Motor neuron (in vitro differentiated cells): ENCODE measurements around the gene ZNF579. TPM values are rescaled to one million over a fixed set of nuclear protein-coding genes. Genes with fewer than 3 reads are reported as not detected.

ENCODE experiments used
- ATAC-seq, 8 experiments: fragments of 200-7000 bp; cut with Tn5 transposase; replicated peaks in 6 of 8; 2 replicates each; pipeline ENCODE4 v1.8.0; 2021; ENCODE audit warnings: mild to moderate bottlenecking in 8 of 8, moderate library complexity in 8 of 8
- H3K27ac ChIP-seq, 2 donors: fragments of 250-450 bp; sonication (Bioruptor Pico); 2 replicates each; pipeline ENCODE4 v1.9.0; 2021; ENCODE audit warnings: antibody characterized with exemption in 2 of 2, mild to moderate bottlenecking in 2 of 2, moderate library complexity in 1 of 2
- H3K4me1 ChIP-seq, 2 donors: fragments of 250-450 bp; sonication (Bioruptor Pico); replicated peaks in 1 of 2; 2 replicates each; pipeline ENCODE4 v1.6.1; 2021; ENCODE audit warnings: antibody characterized with exemption in 2 of 2, mild to moderate bottlenecking in 2 of 2, moderate library complexity in 1 of 2
- H3K4me3 ChIP-seq, 5 donors: fragments of 250-450 bp; sonication (Bioruptor Pico); 2 replicates each; pipeline ENCODE4 v1.9.0; 2021; ENCODE audit warnings: antibody characterized with exemption in 5 of 5, mild to moderate bottlenecking in 5 of 5, moderate library complexity in 4 of 5
- WGBS, 10 experiments: fragments of 450-650 bp; shearing (Covaris generic); methylation state at CpG; one replicate each; pipeline ENCODE4 v1.0.0; 2022; 5-methylcytosine and 5-hydroxymethylcytosine counted together
- in situ Hi-C, 9 experiments: fragments of 400-800 bp; cut with MboI; loops; one replicate each; pipeline ENCODE4 v1.15.0; 2021; ENCODE audit warnings: low sequenced_read_pairs in 9 of 9, low pct_unique_long_range_greater_than_20kb in 2 of 9; ENCODE audit not compliant: unreplicated experiment in 9 of 9
- total RNA-seq, 8 experiments: library from RNA; unstranded; fragments of 300-600 nt; gene quantifications; 2 replicates each; pipeline versions ENCODE4 v1.2.3 to v1.2.4, GENCODE V29; 2022

Gene ZNF579
- total RNA-seq, 8 experiments from 2014 or later: 3.4 to 9.4 (median 5.0) TPM

DNA sequence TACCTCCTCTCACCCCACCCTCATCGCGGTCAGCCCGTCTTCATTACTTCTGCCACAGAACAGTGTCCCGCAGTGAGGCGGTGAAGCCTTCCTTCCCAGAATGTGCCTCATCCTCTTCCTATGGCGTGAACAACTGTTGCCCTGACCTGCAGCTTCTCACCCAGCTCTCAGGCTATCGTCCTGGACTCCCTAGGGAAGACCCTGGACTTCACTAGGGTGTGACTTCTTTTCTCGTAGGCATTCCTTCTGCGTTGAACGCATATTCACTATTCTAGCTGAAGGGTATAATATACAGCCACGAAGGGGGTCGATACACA lies 25.8 kb upstream of the ZNF579 start:
- in situ Hi-C loops: loop anchor here in 1 of 9 experiments (10.0 kb wide), 1 partner anchor 92 kb away; no protein-coding TSS in a partner anchor
- WGBS, 10 experiments: 7 to 20% (median 17%) methylated on average over 1 to 11 of the region's 12 CpGs; no CpG with 5 or more reads in 5 of the 10 experiments
- Histone ChIP-seq H3K4me1 (peaks cover 3 to 11% of the 10 kb centered on the region in 2 donors), H3K4me3 (peak overlapping the region; percentile 58 to 84 (median 72)), H3K27ac (peak overlapping the region in 1 of 2 donors; percentile 97)
- no peak for ATAC-seq

DNA sequence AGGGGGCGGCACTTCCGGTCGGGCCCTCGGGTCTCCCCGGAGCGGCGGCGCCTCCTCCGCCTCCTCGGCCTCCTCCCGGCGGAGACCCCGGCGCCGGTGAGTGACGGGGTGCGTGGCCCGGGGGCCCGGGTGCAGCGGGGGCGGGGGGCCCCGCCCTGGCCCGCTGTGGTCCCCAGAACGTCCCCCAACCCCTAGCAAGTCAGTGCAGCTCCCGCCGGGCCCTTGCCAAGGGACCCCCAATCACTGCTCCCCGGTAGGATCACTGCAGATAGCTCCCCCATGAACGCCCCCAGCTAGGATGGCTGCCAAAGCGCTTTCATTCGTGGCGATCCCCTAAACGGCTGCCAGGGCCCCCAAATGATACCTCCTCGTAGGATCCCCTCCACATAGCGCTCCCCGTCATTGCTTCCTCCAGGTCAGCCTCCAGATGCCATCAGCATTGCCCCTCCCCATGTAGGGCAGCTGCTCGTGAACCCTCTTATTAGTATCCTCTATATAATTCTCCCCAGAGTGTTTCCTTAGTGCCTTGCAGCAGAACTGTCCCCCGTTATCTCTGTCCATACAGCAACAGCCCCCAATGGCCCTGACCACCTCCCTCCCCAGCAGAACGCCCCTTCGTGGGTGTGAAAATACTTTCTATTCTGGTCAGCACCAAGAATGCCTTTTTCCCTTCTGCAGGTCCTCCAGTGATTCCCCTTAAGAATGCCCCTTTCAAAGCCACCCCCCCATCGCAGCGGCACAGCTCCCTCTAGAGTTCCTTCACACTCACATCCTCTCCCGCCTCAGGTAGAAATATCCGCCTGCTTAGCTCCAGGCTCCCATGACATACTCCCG lies 25.2 kb upstream of the ZNF579 start, which contains the start of gene ZNF865:
ZNF865 (plus strand) TSS at position 11 of the 834 bp plus-strand sequence. CDS start 7,972 bp downstream, outside the sequence.
- in situ Hi-C loops: loop anchor here in 1 of 9 experiments (10.0 kb wide), 1 partner anchor 91 kb away; no protein-coding TSS in a partner anchor
- Histone ChIP-seq H3K4me3 (peak within 1 kb of the TSS; percentile 58 to 84 (median 72)), H3K4me1 (peaks cover 6 to 14% of the 10 kb centered on the region in 2 donors), H3K27ac (peak within 1 kb of the TSS; percentile 91 to 97)
- ATAC-seq: peak; percentile 36 to 56 (median 42)
- WGBS, 10 experiments: 0 to 7% (median 4%) methylated on average over 1 to 7 of the region's 44 CpGs; no CpG with 5 or more reads in 5 of the 10 experiments

DNA sequence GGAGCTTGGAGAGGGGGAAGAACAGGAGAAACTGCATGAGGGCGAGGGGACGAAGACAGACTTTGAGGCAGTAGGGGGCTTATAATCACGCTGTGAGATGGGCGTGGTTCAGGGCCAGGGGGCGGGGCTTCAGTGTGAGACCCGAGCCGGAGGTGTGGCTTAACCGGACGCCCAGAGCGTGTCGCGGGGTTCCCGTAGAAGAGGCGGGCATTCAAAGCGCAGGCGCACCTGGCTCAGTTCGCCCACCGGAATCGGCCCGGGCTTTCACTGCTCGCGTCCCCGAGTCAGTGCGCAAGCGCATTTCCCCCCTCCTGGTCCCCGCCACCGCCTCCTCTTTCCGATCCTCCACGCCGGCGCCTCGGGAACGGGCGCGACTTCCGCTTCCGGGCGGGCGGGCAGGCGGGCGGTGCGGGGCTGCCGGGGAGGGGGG lies 24.6 kb upstream of the ZNF579 start:
- Histone ChIP-seq H3K27ac (peak overlapping the region; percentile 91 to 97), H3K4me3 (peak overlapping the region; percentile 58 to 84 (median 72)), H3K4me1 (peaks cover 6 to 15% of the 10 kb centered on the region in 2 donors)
- in situ Hi-C loops: loop anchor here in 1 of 9 experiments (10.0 kb wide), 1 partner anchor 90 kb away; no protein-coding TSS in a partner anchor
- WGBS, 10 experiments: 0 to 2% methylated on average over 2 to 9 of the region's 43 CpGs; no CpG with 5 or more reads in 8 of the 10 experiments
- ATAC-seq: peak; percentile 62 to 85 (median 81)

DNA sequence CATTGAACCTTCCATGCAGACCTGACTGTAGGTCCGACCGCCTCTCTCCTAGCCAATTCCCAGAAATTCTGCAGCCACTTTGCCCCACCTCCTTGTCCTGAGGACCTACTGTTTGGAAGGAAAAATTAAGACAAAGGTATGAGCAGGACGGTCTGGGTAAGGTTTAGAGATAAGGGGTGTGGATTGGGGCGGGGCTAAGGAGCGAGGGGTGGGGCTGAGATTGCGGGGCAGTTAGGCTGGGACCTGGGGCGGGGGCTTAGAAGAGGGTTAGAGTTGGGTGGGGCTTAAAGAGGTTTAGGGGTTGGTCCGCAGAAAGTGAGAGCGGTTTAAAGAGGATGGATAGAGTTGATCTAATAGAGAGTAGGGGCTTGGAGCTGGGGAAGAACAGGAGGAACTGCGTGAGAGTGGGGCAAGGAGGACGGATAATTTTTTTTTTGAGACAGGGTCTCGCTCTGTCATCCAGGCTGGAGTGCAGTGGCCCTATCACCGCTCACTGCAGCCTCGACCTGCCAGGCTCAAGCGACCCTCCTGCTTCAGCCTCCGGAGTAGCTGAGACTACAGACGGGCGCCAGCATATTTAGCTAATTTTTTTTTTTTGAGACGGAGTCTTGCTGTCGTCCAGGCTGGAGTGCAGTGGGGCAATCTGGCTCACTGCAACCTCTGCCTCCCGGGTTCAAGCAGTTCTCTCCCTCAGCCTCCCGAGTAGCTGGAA lies 23.1 kb upstream of the ZNF579 start:
- ATAC-seq: no peak
- peak overlapping the region; percentile 58 to 84 (median 72) for H3K4me3 ChIP-seq
- in situ Hi-C loops: loop anchor here in 1 of 9 experiments (10.0 kb wide), 1 partner anchor 89 kb away; no protein-coding TSS in a partner anchor

DNA sequence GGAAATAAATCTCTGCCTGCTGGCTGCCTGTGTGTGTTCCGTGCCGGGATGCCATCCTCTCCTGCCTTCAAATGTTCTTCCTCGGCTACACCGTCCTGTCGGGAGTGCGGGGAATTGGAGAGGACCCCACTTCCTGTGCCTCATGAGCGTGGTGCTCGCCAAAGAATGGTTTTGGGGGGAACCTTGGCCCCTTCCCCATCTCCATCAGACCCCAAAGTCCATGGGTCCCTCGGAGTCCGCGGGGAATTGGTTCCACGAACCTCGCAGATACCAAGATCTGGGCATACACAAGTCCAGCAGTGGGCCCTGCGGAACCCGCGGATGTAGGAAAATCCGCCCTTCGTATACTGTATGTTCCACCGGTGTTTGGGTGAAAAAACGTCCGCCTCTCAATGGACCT lies 22.5 kb upstream of the ZNF579 start:
- H3K4me1 ChIP-seq: peaks cover 12 to 19% of the 10 kb centered on the region in 2 donors
- H3K4me3 ChIP-seq: no peak overlapping the region
- WGBS, 10 experiments: 85 to 100% (median 95%) methylated on average over 2 to 13 of the region's 21 CpGs; no CpG with 5 or more reads in 4 of the 10 experiments
- no peak overlapping the region for H3K27ac ChIP-seq
- no peak for ATAC-seq
- in situ Hi-C loops: loop anchor here in 1 of 9 experiments (10.0 kb wide), 1 partner anchor 88 kb away; no protein-coding TSS in a partner anchor

More for the DNA sequence above, 23.1 kb upstream of the ZNF579 start:
- Histone ChIP-seq H3K4me1 (peaks cover 6 to 15% of the 10 kb centered on the region in 2 donors), H3K27ac (peak overlapping the region; percentile 91 to 97)
- 40 to 98% (median 58%) methylated on average over 1 to 8 of the region's 22 CpGs; no CpG with 5 or more reads in 5 of the 10 experiments for WGBS, 10 experiments

DNA sequence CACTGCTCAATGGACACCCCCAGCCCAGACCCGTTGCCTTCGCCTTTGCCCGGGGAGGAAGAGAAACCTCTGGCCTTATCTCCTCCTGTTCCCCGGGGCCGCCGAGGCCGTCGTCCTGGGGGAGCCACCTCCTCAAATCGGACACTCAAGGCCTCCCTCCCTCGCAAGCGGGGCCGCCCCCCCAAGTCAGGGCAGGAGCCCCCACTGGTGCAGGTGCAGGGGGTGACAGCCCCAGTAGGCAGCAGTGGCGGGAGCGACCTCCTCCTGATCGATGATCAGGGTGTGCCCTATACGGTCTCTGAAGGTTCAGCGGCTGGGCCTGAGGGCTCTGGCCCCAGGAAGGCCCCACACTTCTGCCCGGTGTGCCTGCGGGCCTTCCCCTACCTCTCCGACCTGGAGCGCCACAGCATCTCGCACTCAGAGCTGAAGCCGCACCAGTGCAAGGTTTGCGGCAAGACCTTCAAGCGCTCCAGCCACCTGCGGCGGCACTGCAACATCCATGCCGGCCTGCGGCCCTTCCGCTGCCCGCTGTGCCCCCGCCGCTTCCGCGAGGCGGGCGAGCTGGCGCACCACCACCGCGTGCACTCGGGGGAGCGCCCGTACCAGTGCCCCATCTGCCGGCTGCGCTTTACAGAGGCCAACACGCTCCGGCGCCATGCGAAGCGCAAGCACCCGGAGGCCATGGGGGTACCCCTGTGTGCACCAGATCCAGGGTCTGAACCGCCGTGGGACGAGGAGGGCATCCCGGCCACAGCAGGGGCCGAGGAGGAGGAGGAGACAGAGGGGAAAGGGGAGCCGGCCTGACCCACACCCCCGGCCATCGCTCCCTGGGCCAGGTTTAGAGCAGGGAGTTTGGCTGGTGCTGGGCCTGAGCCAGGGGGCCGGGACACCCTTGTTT lies 21.7 kb upstream of the ZNF579 start:
- Histone ChIP-seq H3K4me3 (no peak overlapping the region), H3K4me1 (peaks cover 13 to 19% of the 10 kb centered on the region in 2 donors), H3K27ac (no peak overlapping the region)
- 93 to 100% (median 97%) methylated on average over 2 to 11 of the region's 60 CpGs; no CpG with 5 or more reads in 6 of the 10 experiments for WGBS, 10 experiments
- in situ Hi-C loops: loop anchor here in 1 of 9 experiments (10.0 kb wide), 1 partner anchor 88 kb away; no protein-coding TSS in a partner anchor
- no peak for ATAC-seq

DNA sequence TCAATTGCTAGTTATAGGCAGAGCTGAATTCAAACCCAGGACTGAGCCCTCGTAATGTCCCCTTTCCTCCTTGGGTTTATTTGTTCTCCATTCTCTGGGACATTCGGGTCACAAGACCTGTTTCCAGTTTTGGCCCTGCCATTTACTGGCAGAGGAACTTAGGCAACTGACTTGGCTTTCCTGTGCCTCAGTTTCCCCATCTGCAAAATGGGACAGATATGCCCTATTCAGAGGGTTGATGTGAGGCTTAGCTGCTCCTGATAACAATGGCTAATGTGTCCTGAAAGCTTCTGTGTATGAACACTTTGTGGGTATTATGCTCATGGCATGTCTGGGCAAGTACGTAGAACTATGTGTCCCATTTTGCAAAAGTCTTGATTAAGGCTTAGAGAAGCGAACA lies 20.4 kb upstream of the ZNF579 start:
- H3K4me3 ChIP-seq: peak overlapping the region; percentile 68 to 94 (median 90)
- in situ Hi-C loops: loop anchor here in 1 of 9 experiments (10.0 kb wide), 1 partner anchor 86 kb away; no protein-coding TSS in a partner anchor
- H3K27ac ChIP-seq: peak overlapping the region in 1 of 2 donors; percentile 99
- no peak for ATAC-seq
- 69 to 100% (median 95%) methylated on average over 1 to 3 of the region's 4 CpGs; no CpG with 5 or more reads in 4 of the 10 experiments for WGBS, 10 experiments
- peaks cover 13% of the 10 kb centered on the region in 2 donors for H3K4me1 ChIP-seq

DNA sequence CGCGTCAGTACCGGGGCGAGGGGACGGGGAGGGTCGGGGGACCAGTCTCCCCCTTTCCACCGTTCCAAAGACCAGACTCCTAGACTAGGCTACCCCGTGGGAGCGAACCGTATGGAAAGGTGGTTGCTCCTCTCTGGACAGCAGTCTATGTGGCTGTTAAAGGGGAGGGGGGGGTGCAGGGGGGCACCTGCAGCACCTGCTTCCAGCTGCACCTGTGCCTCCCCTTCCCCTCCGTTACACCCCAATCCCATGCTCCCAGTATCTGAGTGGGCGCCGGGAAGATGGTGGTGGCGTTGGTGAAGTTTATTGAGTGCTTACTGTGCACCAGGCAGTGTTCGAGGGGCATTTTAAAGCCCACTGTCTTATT lies 20.0 kb upstream of the ZNF579 start:
- in situ Hi-C loops: loop anchor here in 1 of 9 experiments (10.0 kb wide), 1 partner anchor 86 kb away; no protein-coding TSS in a partner anchor
- peak overlapping the region; percentile 68 to 94 (median 90) for H3K4me3 ChIP-seq
- peaks cover 13% of the 10 kb centered on the region in 2 donors for H3K4me1 ChIP-seq
- no peak for ATAC-seq
- peak overlapping the region; percentile 99 to 100 for H3K27ac ChIP-seq
- WGBS, 10 experiments: 100% methylated on average over 1 of the region's 15 CpGs; no CpG with 5 or more reads in 9 of the 10 experiments

DNA sequence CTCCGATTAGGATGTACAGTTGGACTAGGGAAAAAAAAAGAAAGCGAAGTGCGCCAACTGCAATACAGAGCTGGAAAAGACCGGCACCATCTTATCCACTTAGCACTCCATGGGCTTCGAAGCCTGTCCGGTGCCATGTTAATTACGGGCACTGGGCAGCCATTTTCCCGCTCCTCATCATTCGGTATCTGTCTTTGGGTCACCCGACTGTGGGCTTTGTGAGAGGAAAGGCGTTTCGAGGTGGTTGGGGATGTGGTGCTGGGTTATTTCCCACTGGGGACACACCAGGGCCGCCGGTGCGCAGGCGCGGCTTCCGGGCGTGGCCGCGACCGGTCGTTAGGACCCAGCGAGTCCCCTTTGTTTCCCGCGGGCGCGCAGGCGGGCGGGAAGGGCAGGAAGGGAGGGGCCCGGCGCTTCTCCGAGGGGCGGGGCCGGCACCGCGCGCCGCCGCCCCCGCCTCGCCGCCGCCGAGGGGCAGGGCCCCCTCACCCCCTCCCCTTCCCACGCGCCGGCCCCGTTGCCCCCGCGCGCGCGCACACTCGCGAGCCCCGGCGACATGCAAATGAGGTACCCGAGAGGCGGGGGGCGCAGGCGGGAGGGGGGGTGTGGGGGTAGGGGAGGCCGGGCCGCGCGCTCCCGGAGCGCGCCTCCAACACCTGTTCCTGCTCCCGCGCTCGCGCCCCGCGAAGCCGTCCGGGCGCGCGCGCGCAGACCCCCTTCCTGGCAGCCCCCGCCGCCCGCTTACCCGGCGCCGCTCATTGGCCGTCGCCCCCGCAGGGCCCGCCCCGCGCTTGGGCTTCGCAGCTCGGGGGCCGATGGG lies 19.4 kb upstream of the ZNF579 start, which contains the start of gene ZNF524:
ZNF524 (plus strand) TSS at position 447 of the 820 bp plus-strand sequence. CDS start 1,825 bp downstream, outside the sequence.
- in situ Hi-C loops: loop anchor here in 1 of 9 experiments (10.0 kb wide), 1 partner anchor 85 kb away; no protein-coding TSS in a partner anchor
- Histone ChIP-seq H3K27ac (peak within 1 kb of the TSS; percentile 99 to 100), H3K4me3 (peak within 1 kb of the TSS; percentile 68 to 94 (median 90)), H3K4me1 (peaks cover 13% of the 10 kb centered on the region in 2 donors)
- peak; percentile 28 to 68 (median 60) for ATAC-seq
- 0 to 5% (median 0%) methylated on average over 2 to 8 of the region's 97 CpGs; no CpG with 5 or more reads in 6 of the 10 experiments for WGBS, 10 experiments

DNA sequence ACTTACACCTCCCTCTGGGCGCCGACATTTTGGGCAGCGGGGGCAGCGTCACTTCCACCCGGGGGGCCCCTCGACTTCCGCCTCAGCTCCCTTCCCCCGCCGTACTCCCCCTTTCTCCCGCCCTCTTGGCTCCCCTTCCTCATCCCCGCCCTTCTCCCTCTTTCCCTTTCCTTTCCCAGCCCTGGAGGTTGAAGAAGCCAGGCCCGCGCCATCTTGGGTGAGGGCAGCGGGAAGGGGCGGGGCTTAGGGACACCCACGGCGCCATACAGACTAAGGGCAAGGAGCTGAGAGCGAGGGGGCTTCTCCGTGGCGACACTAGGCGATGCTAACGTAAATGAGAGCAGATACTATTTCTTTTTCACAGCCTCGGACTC lies 18.8 kb upstream of the ZNF579 start, which contains the start of gene FIZ1:
FIZ1 (minus strand) TSS at position 50 of the 374 bp plus-strand sequence. CDS start 1,652 bp downstream, outside the sequence.
- Histone ChIP-seq H3K27ac (peak within 1 kb of the TSS; percentile 99 to 100), H3K4me3 (peak within 1 kb of the TSS; percentile 68 to 94 (median 90)), H3K4me1 (peaks cover 12 to 13% of the 10 kb centered on the region in 2 donors)
- in situ Hi-C loops: no loop called here
- ATAC-seq: peak; percentile 75 to 83 (median 80)
- 0% methylated on average over 1 to 2 of the region's 23 CpGs; no CpG with 5 or more reads in 8 of the 10 experiments for WGBS, 10 experiments
